NCI-H1436 (cell line): ENCODE results near the gene DTNA.

Source experiments
- DNase-seq: peaks from one replicate; lab custom pipeline; 2025; lab: John Stamatoyannopoulos, UW

DTNA gene

GRCh38 chr18:34772887-34773286 lies 62.8 kb downstream of the DTNA start:
- no peak for DNase-seq

- no peak for DNase-seq
Observed at GRCh38 chr18:34773378-34773777, 63.3 kb downstream of the DTNA start.

- no peak for DNase-seq
Observed at GRCh38 chr18:34773961-34774766, 64.1 kb downstream of the DTNA start.

- no peak for DNase-seq
Observed at GRCh38 chr18:34775461-34775860, 65.4 kb downstream of the DTNA start.

GRCh38 chr18:34779112-34779511 lies 69.0 kb downstream of the DTNA start:
- no peak for DNase-seq

GRCh38 chr18:34780856-34781255 lies 70.8 kb downstream of the DTNA start:
- DNase-seq: no peak

- DNase-seq: no peak
Observed at GRCh38 chr18:34783501-34783900, 73.4 kb downstream of the DTNA start.

GRCh38 chr18:34786162-34786741 lies 76.2 kb downstream of the DTNA start:
- no peak for DNase-seq

- peak; percentile 62 for DNase-seq
Observed at GRCh38 chr18:34787931-34788532, 77.9 kb downstream of the DTNA start.

GRCh38 chr18:34789768-34790344 lies 79.8 kb downstream of the DTNA start:
- DNase-seq: no peak

GRCh38 chr18:34794348-34794747 lies 84.2 kb downstream of the DTNA start:
- DNase-seq: no peak

GRCh38 chr18:34795070-34795732 lies 85.1 kb downstream of the DTNA start:
- no peak for DNase-seq

- DNase-seq: no peak
Observed at GRCh38 chr18:34796035-34796657, 86.0 kb downstream of the DTNA start.

- DNase-seq: no peak
Observed at GRCh38 chr18:34799291-34799690, 89.2 kb downstream of the DTNA start.

GRCh38 chr18:34800381-34800780 lies 90.3 kb downstream of the DTNA start:
- no peak for DNase-seq

GRCh38 chr18:34801774-34802173 lies 91.7 kb downstream of the DTNA start:
- no peak for DNase-seq

GRCh38 chr18:34802959-34803358 lies 92.9 kb downstream of the DTNA start:
- no peak for DNase-seq

- no peak for DNase-seq
Observed at GRCh38 chr18:34803877-34804400, 93.8 kb downstream of the DTNA start.

- no peak for DNase-seq
Observed at GRCh38 chr18:34805103-34805877, 95.2 kb downstream of the DTNA start.

GRCh38 chr18:34805878-34806351 lies 95.8 kb downstream of the DTNA start:
- no peak for DNase-seq

- DNase-seq: no peak
Observed at GRCh38 chr18:34806527-34806926, 96.4 kb downstream of the DTNA start.
